Measurements from ENCODE around the gene RNF169. TPM values are rescaled to one million over a fixed set of nuclear protein-coding genes. Genes with fewer than 3 reads are reported as not detected.
A peak's percentile ranks its signal among the peaks of the same experiment; 100 is the strongest.

Gene RNF169, protein sequence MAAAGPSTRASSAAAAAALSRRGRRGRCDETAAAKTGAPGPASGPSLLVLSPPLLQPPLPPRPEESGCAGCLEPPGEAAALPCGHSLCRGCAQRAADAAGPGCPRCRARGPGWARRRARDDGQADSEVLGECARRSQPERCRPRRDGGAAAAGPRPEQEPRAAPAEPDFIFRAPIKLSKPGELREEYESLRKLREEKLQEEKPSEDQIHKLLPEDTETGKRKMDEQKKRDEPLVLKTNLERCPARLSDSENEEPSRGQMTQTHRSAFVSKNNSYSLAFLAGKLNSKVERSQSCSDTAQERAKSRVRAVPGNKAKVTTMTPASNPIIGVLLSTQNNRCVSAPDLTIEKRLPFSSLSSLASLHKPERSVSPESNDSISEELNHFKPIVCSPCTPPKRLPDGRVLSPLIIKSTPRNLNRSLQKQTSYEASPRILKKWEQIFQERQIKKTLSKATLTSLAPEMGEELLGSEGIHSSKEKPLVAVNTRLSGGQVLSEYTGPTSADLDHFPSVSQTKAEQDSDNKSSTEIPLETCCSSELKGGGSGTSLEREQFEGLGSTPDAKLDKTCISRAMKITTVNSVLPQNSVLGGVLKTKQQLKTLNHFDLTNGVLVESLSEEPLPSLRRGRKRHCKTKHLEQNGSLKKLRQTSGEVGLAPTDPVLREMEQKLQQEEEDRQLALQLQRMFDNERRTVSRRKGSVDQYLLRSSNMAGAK
- 8.1 and 8.2 TPM in 2 replicates for total RNA-seq (2014; rRNA removed; shearing (Covaris generic))

DNA sequence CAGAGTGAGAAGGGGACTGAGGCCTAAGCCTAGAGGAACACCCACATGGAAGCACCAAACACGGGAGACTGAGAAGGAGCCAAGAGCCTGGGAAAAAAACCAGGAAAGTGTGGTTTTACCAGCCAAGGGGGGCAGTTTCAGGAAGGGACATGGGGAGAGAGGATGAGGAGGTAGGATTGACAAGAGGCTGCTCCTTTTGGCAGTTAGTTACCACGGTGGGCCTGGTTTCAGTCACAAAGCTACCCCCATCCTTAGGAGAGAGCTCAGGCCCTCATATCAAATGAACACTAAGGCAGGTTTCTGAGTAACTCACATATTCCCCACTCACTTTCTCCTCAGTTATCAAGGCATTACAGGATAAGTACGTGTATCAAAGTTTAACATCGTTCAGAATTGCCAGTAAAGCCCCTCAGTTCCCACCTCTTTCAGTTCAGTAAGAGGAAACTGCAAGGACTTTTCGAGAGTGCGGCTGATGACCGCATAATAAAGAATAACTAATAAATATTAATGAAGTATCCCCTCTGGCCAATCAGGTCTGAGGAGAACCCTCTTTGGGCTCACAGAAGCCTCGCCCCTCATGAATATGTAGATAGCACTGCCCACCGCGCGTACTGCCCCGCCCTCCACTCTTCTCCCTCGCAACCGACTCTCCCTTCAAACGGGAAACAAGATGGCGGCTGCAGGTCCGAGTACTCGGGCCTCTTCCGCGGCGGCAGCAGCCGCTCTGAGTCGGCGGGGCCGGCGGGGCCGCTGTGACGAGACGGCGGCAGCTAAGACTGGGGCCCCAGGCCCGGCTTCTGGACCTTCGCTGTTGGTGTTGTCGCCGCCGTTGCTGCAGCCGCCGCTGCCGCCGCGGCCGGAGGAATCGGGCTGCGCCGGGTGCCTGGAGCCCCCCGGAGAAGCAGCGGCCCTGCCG lies at the start of gene RNF169:
TSS of gene RNF169 (plus strand) at position 639 of the 916 bp plus-strand sequence. CDS start at position 671, 32 bp downstream.
- peak; percentile 95 for DNase-seq (ENCODE audit: low spot score)

DNA sequence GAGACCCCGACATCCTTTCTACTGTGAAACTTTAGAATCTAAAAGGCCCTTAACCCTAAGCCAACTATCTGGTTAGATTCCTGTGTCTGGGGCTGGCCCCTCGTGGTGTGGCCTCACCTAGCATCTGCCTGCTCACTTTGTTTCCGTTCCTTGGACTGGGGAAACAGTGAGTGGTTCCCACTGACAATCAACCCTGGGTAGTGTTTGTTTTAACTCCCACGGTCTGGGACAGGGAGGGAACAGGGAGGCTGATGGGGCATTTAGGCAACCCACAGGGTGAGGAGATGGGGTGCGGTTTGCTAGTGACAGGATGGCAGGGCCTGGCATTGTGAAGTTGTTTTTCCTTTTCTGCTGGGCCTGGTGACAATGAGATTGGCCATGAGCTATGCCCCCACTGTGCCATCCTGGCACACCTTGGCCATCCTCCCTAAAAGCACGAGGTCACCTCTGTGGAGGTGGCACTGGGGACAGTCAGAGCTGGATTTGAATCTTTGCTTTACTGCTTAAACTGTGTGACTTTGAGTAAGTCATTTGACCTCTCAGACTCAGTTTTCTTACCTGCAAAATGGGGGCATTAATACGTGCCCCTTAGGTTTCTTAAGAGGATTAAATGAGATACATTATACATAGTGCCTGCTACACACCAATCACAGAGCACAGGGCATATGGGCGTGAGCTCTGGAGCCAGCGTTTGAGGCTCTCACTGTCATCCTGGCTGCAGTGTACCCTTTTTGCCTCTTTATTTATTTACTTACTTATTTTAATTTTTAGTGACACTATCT lies 48.8 kb upstream of the RNF169 start:
- DNase-seq (ENCODE audit: low spot score): no peak

DNA sequence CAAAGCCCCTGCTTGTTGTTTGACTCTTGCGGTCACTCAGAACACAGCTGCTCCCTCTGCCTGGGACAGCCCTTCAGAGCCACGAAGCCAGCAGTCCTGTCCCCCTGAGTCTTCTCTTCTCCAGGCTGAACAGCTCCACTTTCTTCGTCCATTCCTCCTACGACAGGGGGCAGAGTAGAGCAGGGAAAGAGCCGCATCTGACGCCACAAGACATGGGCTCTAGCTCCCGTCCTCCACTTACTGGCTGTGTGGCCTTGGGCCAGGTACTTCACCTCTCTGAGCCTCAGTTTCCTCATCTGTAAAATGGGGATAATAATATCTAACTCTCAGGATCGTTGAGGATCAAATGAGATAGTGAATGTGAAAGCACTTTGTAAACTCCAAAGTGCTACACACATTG lies 47.3 kb upstream of the RNF169 start:
- peak; percentile 28 for DNase-seq (ENCODE audit: low spot score)

DNA sequence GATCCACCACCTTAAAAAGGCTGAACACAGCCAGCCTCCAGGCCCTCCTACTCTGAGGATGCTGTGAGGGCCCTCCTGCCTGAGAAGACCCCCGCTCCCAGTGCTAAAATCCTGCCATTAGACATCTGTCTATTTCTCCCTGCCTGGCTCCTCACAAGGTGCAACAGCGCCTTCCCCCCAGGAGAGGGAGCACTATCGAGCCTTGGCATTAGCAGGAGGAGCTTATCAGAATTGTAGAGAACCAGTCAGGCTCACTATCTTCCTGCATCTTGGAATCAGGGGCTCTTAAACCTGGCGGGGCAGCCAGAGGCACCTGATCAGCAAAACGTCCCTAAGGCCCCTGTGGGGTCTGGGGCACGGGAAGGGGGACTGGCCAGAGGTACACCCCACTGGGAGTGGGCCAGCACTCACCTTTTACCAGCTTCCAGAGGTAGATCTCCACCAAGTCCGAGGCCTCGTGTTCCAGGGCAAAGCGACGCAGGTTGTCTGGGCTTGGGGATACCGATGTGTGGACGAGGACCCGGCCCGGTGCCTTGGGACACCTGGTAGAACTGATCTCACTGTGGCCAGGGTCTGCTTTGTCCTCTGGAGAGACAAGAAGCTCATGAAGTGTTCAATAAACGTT lies 46.2 kb upstream of the RNF169 start:
- DNase-seq (ENCODE audit: low spot score): peak; percentile 82

DNA sequence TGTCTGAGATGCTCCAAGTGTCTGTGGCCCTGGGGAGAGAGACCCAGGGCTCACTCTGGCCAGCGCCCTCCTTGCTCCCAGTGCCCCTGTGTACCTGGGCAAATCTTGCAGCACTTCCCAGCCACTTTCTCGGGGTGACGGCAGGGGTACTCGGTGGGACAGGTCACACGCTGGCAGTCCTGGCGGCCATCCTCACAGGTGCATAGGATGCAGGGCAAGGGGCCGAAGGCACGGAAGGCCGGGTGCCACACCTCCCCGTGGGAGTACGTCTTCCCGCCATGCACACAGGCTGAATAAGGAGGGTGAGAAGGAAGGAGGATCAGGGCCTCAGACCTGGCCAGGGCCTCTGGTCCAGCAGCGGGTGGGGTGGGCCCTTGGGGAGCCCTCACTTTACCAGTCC lies 45.4 kb upstream of the RNF169 start:
- DNase-seq (ENCODE audit: low spot score): no peak

DNA sequence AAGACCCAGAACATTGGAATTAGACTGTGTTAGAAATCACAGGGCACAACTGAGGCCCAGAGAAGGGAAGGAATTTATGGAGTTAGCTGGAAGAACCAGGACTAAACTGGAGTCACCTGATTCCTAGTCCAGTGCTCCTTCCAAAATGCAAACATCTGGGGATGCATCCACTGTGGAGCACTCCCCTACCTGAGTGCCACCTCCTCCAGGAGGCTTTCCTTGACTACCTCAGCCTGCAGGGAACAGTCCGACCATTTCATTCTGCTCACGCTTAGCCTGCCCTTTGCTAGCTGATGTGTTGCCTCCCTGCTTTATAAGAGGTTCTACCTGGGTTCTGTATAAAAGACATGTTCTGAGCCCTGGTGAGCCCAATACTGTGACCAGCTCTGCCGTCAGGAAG lies 41.5 kb upstream of the RNF169 start:
- no peak for DNase-seq (ENCODE audit: low spot score)

- no peak for DNase-seq (ENCODE audit: low spot score)
Observed at GRCh38 chr11:74707602-74708510, 40.8 kb upstream of the RNF169 start.

GRCh38 chr11:74709175-74709574 lies 39.5 kb upstream of the RNF169 start:
- no peak for DNase-seq (ENCODE audit: low spot score)

- no peak for DNase-seq (ENCODE audit: low spot score)
Observed at GRCh38 chr11:74710281-74710938, 38.2 kb upstream of the RNF169 start.

DNA sequence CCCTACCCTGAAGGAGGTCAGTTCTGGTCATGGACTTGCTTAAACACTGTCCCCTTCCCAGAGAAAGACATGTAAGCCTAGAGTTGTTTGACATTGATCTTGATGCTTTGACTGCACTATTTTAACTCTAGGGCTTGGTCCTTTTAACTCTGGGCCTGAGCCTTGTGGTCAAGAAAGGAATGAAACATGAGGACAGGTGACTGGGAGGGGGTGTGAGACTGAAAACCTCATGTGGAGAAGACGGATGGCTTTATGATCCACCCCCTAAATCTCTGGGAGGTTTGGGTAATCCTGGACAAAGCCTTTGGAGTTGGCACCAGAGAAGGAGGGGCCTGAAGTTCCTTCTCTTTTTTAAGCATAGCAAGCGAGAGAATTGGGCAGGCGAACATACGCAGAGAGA lies 35.0 kb upstream of the RNF169 start:
- no peak for DNase-seq (ENCODE audit: low spot score)

- DNase-seq (ENCODE audit: low spot score): no peak
Observed at GRCh38 chr11:74714904-74715303, 33.7 kb upstream of the RNF169 start.

DNA sequence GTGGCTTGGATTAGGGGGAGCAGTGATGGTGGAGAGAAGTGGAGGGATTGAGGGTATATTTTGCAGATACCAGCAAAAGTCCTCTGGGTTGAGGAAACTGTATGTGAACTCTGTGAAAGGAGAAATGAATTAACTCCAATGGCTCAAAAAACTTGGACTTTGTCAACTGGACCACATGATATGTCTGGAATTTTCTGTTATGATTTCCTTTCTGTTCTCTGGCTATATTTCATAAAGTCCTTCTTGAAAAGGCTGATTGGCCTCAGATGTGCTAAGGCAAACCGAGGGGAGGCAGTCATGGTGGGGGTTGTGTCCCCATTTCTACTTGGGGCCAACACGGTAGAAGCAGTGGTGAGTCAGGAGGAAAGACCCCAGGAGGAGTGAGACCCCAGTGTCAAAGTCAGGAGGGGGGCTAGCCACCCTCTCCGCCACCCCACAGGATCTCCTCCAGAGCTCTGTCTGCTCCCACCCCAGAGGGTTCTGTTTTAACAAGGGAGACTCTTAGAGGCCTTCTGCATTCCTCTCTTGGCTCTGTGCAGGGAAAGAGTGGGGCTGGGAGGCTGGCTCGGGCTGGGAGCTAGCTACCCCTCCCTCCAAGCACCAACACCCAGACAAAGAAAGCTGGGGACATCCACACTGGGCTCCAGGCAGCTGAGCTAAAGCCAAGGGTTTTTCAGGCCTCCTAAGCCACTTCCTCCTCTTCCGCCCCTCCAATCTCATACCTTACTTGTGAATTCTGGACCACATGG lies 31.3 kb upstream of the RNF169 start:
- no peak for DNase-seq (ENCODE audit: low spot score)

- DNase-seq (ENCODE audit: low spot score): no peak
Observed at GRCh38 chr11:74719011-74719410, 29.6 kb upstream of the RNF169 start.

DNA sequence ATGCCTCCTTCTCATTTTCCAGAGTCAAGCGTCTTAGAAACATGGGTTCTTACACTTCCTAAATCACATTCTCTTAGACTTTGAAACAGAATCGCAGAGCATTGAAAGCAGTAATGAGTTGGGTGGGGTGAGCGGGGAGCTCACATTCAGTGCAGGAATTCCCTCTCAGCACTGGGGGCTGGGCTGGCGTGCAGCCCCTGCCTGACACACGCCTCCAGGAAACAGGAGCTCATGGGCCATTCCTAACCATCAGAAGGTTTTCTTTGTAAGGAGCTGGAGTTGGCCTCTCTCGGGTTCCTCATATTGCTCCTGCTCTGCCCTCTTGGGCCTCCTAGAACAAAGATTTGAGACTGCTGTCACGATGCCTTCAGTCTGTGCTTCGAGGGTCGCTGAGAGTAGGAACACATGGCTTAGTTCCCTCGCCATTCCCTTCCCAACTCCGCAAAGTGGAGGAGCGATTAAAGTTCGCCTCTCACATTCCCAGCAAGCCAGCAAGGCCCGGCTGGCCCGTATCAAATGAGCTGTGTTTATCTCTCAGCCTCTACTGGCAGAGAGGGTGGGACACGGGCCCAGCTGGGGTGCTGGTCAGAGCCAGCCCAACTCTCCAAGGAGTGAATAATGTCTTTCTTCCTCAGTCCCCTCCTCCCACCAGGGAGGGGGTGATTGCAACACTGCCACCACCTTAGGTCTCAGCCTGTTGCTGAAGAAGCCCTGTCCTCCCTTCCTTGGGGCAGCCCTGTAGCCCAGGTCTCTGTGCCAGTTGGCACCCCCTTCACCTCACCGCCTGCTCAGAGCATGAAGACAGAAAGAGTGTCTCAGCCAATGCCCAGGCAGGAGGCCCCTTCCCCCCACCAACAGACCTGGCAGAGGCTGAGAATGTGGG lies 27.8 kb upstream of the RNF169 start:
- DNase-seq (ENCODE audit: low spot score): no peak

DNA sequence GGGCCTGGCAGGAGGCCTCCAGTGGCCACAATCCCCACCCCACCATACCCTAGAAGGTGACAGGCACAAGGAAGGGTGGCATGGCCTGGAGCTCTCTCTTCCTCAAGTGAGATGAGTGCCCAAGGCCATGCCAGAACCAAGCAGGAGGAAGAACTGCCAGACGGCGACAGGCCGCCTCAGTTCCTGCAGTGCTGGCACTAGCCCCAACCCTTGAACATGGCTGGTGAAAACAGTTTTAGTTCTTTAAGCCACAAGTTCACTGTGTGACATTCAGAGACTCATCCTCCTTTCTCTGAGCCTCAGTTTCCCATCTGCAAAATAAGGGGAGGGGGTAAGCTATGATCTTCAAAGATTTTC lies 27.2 kb upstream of the RNF169 start:
- no peak for DNase-seq (ENCODE audit: low spot score)

GRCh38 chr11:74723511-74723910 lies 25.1 kb upstream of the RNF169 start:
- DNase-seq (ENCODE audit: low spot score): no peak

- DNase-seq (ENCODE audit: low spot score): no peak
Observed at GRCh38 chr11:74725701-74726100, 22.9 kb upstream of the RNF169 start.

All from HT-29 (cell line).